RWPE2 (cell line): Measurements from ENCODE around the gene SYNE3.

Experiments
- ATAC-seq: fragments of 200-7000 bp; cut with Tn5 transposase; 3 replicates; pipeline ENCODE4 v1.9.1; 2021; ENCODE audit warnings: low read depth
- DNase-seq: peaks from one replicate; pipeline ENCODE4 v3.0.0-alpha.2; 2020; ENCODE audit warnings: low spot score
- H3K27ac ChIP-seq: fragments of 450-650 bp; 2 replicates; pipeline ENCODE4 v1.5.1; 2017; ENCODE audit warnings: mild to moderate bottlenecking; ENCODE audit not compliant: poor library complexity, severe bottlenecking
- H3K27me3 ChIP-seq: fragments of 250-450 bp; sonication (Bioruptor Pico); 2 replicates; pipeline ENCODE4 v1.5.1; 2021; ENCODE audit warnings: mild to moderate bottlenecking, moderate library complexity; ENCODE audit not compliant: insufficient read depth, poor library complexity, severe bottlenecking
- H3K36me3 ChIP-seq: fragments of 250-450 bp; sonication (Bioruptor Pico); 2 replicates; pipeline ENCODE4 v1.5.1; 2020; ENCODE audit warnings: low read depth, mild to moderate bottlenecking, moderate library complexity
- H3K4me1 ChIP-seq: fragments of 250-450 bp; sonication (Bioruptor Pico); 2 replicates; pipeline ENCODE4 v1.5.1; 2021; ENCODE audit warnings: mild to moderate bottlenecking, moderate library complexity; ENCODE audit not compliant: insufficient read depth, poor library complexity, severe bottlenecking
- H3K4me3 ChIP-seq: fragments of 250-450 bp; sonication (Bioruptor Pico); 2 replicates; pipeline ENCODE4 v1.5.1; 2021; ENCODE audit warnings: mild to moderate bottlenecking, moderate library complexity; ENCODE audit not compliant: severe bottlenecking
- H3K9me3 ChIP-seq: fragments of 250-450 bp; sonication (Bioruptor Pico); 2 replicates; pipeline ENCODE4 v1.5.1; 2021; ENCODE audit warnings: mild to moderate bottlenecking, moderate library complexity; ENCODE audit not compliant: severe bottlenecking
- TF ChIP-seq, protein P1 (sequence below): fragments of 450-650 bp; IDR thresholded peaks from one replicate; pipeline ENCODE4 v1.5.1; 2017; ENCODE audit warnings: mild to moderate bottlenecking, moderate library complexity; ENCODE audit not compliant: poor library complexity, severe bottlenecking

SYNE3 gene

DNA sequence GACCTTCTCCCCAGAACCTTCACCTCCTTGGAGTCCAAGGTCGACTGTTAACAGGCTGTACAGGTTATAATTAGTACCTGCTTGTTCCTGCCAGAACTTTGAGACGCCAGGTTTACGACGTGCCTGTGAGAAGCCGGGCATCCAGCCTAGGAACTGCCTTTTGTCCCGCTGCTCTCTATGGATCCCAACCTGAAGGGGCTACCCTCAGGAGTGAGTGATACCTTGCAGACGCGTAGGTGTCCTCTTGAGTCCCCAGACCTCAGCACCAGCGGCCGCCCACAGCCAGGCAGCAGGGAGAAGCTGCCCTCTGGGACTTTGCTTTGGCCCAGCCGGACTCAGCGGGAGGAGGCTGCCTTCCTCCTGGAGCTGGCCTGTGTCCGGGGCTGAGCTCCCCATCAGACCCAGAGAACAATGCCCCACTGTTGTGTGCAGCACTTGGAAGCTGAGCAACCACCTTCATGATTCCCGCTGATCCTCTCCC, 16.2 kb downstream of the SYNE3 start:
- ATAC-seq (no peak), DNase-seq (no peak)
- TF ChIP-seq, protein P1, sequence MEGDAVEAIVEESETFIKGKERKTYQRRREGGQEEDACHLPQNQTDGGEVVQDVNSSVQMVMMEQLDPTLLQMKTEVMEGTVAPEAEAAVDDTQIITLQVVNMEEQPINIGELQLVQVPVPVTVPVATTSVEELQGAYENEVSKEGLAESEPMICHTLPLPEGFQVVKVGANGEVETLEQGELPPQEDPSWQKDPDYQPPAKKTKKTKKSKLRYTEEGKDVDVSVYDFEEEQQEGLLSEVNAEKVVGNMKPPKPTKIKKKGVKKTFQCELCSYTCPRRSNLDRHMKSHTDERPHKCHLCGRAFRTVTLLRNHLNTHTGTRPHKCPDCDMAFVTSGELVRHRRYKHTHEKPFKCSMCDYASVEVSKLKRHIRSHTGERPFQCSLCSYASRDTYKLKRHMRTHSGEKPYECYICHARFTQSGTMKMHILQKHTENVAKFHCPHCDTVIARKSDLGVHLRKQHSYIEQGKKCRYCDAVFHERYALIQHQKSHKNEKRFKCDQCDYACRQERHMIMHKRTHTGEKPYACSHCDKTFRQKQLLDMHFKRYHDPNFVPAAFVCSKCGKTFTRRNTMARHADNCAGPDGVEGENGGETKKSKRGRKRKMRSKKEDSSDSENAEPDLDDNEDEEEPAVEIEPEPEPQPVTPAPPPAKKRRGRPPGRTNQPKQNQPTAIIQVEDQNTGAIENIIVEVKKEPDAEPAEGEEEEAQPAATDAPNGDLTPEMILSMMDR: no peak
- no peaks in the 10 kb centered on the region for H3K9me3 ChIP-seq
- peaks cover 14% of the 10 kb centered on the region for H3K4me1 ChIP-seq
- H3K27ac ChIP-seq: no peak overlapping the region
- no peak overlapping the region for H3K4me3 ChIP-seq
- no peaks in the 10 kb centered on the region for H3K27me3 ChIP-seq
- H3K36me3 ChIP-seq: peaks cover 3% of the 10 kb centered on the region; the same call in 1 of the 2 replicates

DNA sequence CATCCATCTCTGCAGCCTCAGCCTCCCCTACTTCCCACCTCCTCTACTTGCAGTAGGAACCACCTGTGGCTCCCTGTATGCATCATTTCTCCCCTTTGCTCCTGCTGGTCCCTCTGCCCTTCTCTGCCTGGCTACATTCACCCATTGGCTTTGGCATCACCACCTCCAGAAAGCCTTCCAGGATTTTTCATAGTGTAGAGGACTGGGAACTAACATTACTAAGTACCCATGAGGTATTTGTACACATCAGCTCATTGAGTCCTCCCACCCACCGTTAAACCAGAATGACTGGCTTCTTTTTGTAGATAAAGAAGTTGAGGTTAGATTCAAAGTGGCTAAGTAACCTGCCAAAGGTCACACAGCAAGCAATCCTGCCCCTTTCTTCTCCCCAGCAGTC, 17.1 kb downstream of the SYNE3 start:
- Histone ChIP-seq H3K9me3 (no peaks in the 10 kb centered on the region), H3K27ac (no peak overlapping the region), H3K36me3 (peaks cover 3% of the 10 kb centered on the region; the same call in 1 of the 2 replicates), H3K27me3 (no peaks in the 10 kb centered on the region), H3K4me1 (peaks cover 12% of the 10 kb centered on the region), H3K4me3 (no peak overlapping the region)
- TF ChIP-seq, protein P1: no peak
- DNase-seq (no peak), ATAC-seq (no peak)

DNA sequence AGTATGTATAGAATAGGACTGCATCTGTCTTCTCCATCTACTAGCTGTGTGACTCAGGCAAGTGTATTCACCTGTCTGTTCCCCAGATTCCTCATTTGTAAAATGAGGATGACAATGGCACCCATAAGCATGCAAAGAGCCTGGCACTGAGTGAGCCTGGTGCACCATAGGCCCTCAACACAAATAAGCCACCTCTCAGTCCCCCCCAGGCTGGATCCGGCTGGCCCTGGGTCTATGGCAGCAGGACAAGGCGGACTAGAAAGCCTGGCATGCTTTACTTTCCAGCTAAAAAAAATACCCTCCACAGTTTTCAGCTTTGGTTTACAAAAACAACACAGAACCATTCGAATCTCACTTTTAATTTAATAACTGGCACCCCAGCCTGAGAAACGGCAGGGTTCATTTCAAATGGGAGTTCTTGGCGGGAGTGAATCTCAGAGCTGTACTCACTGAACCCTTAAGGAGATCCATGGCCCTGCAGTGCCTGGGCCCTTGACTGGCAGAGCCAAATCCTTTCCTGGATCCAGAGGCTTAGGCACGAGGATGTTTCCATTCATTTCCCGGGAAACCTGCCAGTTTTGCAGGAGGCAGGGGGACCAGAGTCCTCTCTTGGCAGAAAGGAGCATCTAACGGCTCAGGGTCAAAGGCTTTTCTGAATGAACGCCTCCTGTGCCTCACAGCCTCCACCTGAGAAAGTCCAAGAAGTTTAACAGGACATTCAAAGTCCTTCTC, 17.7 kb downstream of the SYNE3 start:
- TF ChIP-seq, protein P1: no peak
- no peaks in the 10 kb centered on the region for H3K27me3 ChIP-seq
- no peak overlapping the region for H3K4me3 ChIP-seq
- H3K36me3 ChIP-seq: peaks cover 3% of the 10 kb centered on the region; the same call in 1 of the 2 replicates
- ATAC-seq (no peak), DNase-seq (no peak)
- no peaks in the 10 kb centered on the region for H3K9me3 ChIP-seq
- H3K4me1 ChIP-seq: peaks cover 12% of the 10 kb centered on the region
- no peak overlapping the region for H3K27ac ChIP-seq

DNA sequence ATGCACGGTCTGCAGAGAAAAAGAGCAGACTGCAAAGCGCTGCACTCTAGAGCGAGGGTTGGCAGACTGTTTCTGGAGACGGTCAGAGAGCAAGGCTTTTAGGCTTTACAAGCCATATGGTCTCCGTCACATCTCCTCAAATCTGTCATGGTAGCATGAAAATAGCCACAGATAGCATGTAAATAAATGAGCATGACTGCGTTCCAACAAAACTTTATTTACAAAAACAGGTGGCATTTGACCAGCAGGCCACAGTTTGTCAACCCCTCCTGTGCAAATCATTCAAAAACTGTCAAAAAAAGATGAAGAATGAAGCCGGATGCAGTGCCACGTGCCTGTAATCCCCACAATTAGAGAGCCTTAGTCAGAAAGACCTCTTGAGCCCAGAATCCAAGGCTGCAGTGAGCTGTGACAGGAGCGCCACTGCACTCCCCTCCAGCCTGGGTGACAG, 18.9 kb downstream of the SYNE3 start:
- H3K9me3 ChIP-seq: no peaks in the 10 kb centered on the region
- TF ChIP-seq, protein P1: no peak
- DNase-seq: no peak
- ATAC-seq: no peak
- peaks cover 3% of the 10 kb centered on the region; the same call in 1 of the 2 replicates for H3K36me3 ChIP-seq
- H3K27me3 ChIP-seq: no peaks in the 10 kb centered on the region
- H3K4me1 ChIP-seq: peaks cover 12% of the 10 kb centered on the region
- no peak overlapping the region for H3K27ac ChIP-seq
- H3K4me3 ChIP-seq: no peak overlapping the region

DNA sequence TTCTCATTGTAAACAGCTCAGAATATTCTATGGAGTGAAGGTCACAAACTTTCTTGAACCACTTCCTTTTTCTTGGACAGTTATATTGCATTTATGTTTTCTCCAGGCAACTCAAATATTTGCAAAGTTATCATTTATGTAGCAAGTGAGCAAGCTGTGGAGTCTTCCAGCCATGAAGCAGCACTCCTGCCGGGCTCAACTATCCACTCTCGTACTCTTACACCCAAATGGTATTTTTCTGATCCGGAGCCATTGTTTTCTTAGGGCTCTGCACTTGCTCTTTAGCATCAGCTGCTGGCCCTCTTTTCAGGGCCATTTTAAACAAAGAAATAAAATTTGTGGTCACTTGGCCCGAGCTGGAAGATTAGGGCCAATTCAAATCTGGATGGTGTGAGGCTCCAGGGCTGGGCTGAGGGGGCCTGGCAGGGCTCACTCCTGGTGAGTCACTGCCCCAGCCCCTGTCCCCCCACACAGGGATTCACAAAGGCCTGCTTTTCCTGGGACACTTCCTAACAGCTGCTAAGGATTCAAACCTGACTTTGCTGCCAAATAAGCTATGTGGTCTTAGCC, 19.7 kb downstream of the SYNE3 start:
- ATAC-seq (no peak), DNase-seq (no peak)
- TF ChIP-seq, protein P1: no peak
- no peaks in the 10 kb centered on the region for H3K9me3 ChIP-seq
- H3K4me1 ChIP-seq: peaks cover 12% of the 10 kb centered on the region
- H3K27me3 ChIP-seq: no peaks in the 10 kb centered on the region
- H3K27ac ChIP-seq: no peak overlapping the region
- H3K36me3 ChIP-seq: peaks cover 3% of the 10 kb centered on the region; the same call in 1 of the 2 replicates
- no peak overlapping the region for H3K4me3 ChIP-seq
